Activated gamma-delta T cell (primary cell): ENCODE results near the gene CRMP1.

Experiments used
- DNase-seq: peaks from one replicate; lab custom pipeline; 2025; lab: John Stamatoyannopoulos, UW

Gene CRMP1

DNA sequence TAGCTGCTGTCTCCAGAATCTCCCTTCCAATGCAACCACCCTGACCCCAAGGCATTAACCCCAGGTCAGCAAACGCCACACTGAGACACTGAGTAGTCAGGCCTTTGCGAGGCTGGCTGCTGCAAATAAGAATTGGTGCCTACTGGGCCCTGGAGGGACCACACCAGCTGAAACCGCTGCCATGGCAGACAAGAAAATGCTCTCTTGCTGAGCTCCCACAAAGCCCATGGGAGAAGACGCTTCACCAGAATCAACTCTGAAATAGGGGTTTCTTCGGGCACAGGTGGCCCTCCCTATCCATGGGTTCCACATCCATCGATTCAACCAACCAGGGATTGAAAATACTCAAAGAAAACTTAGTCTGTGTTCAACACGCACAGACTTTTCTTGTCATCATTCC lies 26.7 kb upstream of the CRMP1 start:
- no peak for DNase-seq

DNA sequence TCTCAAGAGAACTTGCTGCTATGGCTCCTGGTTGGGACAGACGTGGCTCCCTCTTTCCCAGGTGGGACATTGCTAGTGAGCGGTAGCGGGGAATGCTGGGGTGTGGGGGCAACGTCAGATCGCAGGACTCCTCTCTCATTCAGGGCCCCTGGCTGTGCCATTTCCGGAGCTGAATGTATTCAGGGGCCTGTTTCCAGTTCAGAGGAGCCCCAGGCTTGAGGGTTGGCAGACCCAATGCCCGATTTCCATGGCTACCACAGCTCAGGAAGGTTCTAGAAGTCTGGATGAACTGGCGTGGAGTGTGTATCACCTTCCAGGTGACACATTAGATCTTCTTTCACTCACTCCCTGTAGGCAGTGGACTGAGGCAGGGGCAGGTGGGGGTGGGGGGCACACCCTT lies 26.2 kb upstream of the CRMP1 start:
- DNase-seq = no peak

DNA sequence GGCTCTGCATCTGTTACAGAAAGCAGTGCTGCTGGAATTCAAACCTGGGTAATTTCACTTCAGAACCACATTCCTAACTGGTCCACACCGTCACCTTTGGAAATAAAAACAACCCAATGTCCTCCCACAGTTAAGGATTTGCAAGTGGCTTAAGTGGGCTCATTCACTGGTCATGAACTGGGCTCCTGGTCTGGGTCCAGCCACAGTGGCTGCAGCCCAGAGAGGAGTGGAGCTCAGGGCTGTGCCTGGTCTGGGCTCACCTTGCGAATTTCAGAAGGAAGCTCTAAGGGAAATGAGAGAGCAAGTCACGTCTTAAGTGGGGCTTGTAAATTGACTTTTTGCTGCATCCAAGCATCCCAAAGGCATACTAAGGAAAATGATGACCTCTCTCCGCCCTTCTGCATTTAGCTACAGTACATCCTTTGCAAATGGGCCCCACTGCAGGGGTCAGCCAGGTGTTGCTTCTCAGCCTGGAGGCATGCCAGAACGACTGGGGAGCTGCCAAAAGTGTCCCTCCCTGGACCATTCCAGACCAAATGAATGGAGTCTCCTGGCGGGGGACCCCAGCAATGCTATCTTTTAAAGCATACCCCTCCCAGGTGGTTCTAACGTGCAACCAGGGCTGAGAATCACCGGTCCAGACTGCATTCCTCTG lies 25.6 kb upstream of the CRMP1 start:
- no peak for DNase-seq

DNA sequence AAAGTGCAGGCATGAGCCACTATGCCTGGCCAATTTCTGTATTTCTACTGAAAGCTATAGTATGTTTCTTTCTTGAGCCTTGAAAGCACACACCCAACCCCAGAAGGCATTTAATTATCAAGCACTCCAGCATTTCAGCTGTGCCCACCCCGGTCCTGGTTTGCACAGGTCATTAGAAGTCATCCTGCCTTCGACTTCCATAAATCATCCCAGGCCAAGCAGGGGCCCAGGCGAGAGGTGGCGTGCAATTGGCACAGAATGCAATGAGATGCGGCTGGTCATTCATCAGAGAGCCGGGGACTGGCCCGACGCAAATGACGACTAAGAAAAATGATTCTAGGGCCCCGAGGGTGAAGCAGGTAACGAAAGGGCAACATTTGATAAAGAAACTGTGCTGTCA lies 24.8 kb upstream of the CRMP1 start:
- DNase-seq = no peak

DNA sequence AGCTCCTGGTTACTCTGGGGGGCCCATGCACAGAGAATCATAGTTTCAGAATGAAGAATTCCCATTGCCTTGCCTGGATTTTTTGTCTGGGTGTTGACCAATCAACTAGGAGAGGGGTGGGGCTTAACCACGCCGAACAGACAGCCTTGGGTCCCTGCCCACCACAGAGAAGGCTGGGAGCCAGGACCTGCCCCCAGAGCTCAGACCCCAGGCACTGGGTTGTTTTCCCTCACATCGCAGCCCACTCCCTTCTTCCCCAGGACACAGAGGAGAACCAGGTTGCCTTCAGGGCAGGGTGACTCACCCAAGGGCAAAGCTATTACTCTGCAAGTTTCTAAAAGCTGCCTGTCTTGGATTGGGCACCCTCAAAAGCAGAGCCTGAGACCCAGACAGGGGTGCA lies 23.3 kb upstream of the CRMP1 start:
- DNase-seq = no peak

DNA sequence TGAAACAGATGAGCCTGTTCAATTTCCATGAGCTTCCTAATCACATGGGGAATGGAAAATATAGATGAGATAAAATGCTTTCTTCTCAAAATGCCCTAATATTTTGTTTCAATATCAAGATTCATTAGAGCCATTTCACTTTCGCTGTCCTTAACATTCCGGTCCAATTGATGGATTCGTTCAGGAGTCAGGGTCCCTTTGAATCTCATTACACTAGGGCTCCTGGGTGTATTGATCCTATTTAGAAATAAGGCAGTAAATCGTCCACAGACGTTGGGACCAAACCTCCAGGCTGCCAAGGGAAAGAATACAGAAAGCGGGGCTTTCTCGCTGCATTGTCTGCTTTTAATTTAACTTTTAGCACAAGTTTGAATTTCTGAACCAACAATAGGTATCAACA lies 20.6 kb upstream of the CRMP1 start:
- DNase-seq = no peak

- no peak for DNase-seq
These were observed 19.7 kb upstream of the CRMP1 start for GRCh38 chr4:5912614-5913019.

- no peak for DNase-seq
These were observed 16.1 kb upstream of the CRMP1 start for GRCh38 chr4:5908876-5909427.

DNA sequence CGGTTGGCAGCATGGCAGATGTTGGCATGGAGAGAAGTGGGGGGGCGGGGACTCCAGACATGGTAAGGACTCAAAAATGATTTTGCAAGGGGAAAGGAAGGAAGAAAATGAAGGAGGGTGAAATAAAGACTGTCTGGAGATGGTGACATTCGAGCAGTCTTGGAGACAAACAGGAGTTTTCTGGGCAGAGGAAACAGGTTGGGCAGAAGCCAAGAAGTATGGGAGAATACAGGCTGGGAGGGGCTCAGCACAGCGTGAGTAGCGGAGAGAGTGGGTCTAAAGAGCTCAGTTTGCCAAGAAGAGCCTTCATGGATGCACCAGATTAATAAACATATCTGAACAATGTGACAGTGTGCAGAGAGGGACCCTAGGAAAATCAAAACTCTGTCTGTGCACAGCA lies 13.3 kb upstream of the CRMP1 start:
- no peak for DNase-seq

DNA sequence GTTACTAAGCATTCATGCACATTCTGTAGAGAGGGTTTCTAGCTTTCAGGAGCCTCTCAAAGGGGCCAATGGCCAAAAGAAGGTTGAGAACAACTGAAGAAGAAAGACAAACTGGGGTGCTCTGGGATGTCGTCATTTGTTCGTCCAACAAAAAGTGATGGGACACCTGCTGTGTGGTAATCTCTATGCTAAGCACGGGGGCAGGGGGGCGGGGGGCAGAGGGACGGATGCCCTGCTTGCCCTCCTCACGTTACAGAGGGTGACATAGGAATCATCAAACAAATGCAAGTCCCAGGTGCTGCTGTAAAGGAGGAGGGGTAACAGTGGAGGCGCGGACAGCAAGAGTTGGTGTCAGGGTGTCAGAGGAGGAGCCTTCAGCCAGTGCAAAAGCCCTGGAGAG lies 12.8 kb upstream of the CRMP1 start:
- DNase-seq = no peak

- DNase-seq = no peak
These were observed 8.0 kb upstream of the CRMP1 start for GRCh38 chr4:5900844-5901243.

DNA sequence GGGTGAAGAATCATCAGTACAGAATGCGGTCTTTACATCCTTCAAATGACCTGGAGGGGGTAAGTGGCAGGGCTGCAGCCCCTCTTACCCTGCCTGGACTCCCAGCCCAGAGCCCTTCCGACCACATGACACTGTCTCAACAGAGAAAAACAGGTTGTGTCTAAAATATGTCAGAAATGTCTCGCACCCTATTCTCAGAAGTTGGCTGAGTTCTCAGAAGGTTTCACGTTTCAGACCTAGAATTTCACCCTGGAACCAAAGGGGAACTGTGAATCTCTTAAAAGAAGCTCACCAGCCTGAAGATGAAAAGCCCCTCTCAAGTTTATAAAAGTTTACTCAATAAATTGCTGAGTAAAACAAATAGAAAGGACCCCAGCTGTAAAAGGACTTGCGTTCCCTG lies 7.0 kb upstream of the CRMP1 start:
- DNase-seq = no peak

GRCh38 chr4:5899396-5899795 lies 6.5 kb upstream of the CRMP1 start:
- no peak for DNase-seq

- DNase-seq = no peak
These were observed 4.8 kb upstream of the CRMP1 start for GRCh38 chr4:5897674-5898073.

DNA sequence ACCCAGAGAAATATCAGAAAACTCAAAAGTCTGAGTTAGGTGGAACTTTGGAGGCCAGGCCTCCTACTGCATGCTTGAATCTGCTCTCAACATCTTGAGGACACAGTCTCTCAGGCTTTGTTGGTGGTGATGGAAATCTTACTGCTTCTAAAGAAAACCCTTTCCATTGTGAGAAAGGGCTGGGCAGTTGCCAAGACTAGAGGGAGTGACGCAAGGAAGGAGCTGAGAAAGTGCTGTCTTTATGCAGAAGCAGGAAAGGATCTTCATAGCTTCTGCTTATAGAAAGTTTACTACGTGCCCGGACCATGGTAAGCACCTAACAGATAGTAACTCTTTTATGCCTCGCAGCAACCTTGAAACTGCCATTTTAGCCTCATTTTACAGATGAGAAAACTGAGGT lies 2.4 kb upstream of the CRMP1 start:
- no peak for DNase-seq

DNA sequence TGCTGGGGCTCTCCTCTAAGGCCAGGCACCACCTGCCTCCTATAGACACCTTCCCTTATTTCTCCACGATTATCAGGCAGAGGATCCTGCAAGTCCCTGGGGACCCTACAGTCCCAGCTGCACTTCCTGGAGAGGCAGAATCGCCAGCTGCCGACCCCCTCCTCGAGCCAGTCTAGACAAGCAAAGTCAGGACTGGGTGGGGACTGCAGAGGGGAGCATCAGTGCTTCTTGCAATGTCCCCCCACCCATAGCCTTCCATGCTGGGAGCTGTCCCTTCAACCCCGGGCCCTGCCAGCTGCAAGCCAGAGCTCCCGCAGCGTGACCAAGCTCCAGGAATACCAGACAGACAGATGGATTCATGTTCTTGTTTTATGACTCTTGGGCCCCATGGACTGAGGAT lies 1.4 kb upstream of the CRMP1 start:
- DNase-seq = no peak

DNA sequence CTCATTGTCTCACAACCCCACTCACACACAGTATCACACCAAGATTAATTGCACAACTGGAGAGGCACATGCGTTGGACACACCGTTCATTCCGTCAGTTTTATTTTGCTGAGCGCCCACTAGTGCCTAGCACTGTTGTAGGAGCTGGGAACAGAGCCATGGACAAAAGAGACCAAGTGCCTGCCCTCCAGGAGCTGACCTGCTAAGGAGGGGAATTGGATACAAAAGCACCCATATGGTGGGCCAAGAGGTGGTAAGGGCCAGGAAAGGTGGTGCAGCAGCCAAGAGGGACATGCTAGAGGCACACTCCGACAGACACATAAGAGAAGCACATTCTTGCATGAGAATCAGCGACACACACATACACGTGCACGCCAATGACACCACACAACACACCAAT lies 705 bp upstream of the CRMP1 start:
- DNase-seq = no peak

GRCh38 chr4:5892323-5893003 lies 423 bp downstream of the CRMP1 start:
- DNase-seq = no peak

- no peak for DNase-seq
These were observed 1.1 kb downstream of the CRMP1 start for GRCh38 chr4:5891563-5892322.

DNA sequence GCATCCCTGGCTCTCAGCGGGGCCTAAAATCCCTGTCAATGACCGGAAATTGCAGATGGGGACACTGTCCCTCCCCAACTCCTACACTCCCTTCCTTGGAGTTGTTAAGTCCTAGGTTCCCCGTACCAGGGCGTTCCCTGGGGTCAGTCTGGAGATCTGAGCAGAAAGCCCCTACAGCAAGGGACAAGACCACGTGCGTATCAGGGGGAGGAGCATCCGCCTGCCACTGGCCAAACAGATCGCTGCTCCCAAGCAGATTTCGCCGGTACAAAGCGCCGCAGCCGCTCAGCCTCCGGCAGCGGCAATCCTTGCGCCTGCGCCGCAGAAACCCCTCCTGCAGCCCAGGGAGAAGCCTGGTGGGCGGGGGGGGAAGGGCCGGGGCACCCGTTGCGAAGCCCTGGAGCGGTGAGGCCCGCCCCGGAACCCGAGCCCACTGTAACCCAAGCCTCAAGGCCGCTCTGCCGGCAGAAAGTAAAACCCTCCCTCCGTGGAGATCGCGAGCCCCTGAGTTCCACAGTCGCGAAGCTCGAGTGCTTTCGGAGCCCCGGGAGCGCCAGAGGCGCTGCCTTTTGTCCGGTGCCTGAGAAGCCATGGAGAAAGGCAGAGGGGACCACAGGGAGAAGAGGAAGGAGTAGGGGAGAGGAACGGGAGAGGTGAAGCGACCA lies 2.7 kb downstream of the CRMP1 start:
- DNase-seq = no peak

DNA sequence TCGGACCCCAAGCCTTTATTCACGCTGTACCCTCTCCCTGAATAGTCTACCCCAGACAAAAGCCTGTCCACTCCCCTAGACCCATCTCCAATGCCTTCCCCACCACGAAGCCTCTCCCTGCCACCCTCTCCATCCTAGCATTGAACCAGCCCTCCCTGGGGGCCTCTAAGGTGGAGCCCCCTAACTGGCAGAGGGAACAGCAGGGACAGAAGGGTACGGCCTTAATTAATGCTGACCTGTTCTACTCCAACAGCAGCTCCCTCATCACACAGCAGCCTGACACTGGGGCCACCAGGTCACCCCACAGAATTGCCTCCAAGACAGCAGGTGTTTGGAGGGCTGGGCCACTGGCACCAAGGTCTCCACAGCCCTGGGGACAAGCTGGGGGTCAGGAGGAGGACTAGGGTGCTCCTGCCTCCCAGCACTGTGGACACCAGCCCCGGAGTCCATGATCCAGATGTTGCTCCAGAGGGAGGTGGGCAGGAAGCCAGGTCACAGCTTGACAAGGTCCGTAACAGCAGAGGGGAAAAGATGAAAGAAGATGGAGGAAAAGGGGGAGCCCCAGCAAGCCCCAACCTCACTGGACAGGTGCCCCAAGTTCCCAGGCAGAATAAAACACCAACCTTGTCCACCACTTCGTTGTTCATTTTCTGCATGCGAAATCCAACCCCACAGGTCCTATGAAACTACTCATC lies 3.7 kb downstream of the CRMP1 start:
- DNase-seq = no peak
